OCI-LY7 (cell line): Measurements from ENCODE around the gene TMEM63A.

ENCODE experiments used
- EZH2phosphoT487 ChIP-seq: fragments of 200-600 bp; sonication (generic); IDR thresholded peaks from 2 replicates; pipeline ENCODE4 v1.6.1; 2018; ENCODE audit warnings: low read depth, borderline replicate concordance, mild to moderate bottlenecking, mixed run types, antibody characterized with exemption, low read length, moderate library complexity, mixed read lengths
- TF ChIP-seq, protein P1 (sequence below): fragments of 200-600 bp; sonication (generic); conservative IDR thresholded peaks from 2 replicates; pipeline ENCODE4 v1.5.1; 2014; ENCODE audit warnings: mild to moderate bottlenecking, antibody characterized with exemption, low read length, moderate library complexity, mixed read lengths

DNA sequence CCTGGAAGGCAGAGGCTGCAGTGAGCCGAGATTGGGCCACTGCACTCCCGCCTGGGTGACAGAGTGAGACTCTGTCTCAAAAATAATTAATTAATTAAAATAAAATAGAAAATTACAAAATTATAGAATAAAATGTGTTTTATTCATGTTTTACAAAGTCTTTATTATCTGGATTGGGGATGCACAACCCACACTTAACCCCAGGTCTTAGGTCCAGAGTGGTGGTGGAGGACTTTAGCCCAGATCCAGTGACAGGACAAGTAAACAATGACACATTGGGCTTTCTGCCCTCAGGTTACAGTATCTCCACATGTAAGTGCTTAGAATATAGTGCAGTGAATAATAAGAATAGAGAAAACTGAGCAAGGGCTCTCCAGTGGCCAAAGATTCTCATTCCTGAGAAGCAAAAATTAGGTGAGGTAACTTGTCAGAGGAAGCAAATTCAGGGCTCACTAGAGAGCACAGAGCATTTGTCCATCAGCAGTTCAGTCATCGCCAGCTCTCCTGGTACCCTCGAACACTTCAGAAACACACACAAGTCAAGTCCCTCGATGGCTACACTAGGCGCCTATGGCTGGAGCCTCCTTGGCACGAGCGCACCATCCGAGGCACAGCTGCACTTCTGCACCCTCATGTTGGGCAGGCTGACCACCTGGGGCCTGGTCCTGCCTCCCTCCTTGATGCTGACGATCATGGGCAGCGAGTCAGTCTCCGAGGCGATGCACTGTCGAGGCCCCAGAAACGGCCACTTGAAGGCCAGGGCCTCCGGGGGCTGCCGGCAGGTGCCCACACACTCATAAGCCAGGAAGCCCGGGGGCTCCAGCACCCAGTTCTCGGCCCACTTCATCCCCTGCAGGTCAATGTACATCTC is 4.2 kb upstream of the TMEM63A start:
- TF ChIP-seq, protein P1, sequence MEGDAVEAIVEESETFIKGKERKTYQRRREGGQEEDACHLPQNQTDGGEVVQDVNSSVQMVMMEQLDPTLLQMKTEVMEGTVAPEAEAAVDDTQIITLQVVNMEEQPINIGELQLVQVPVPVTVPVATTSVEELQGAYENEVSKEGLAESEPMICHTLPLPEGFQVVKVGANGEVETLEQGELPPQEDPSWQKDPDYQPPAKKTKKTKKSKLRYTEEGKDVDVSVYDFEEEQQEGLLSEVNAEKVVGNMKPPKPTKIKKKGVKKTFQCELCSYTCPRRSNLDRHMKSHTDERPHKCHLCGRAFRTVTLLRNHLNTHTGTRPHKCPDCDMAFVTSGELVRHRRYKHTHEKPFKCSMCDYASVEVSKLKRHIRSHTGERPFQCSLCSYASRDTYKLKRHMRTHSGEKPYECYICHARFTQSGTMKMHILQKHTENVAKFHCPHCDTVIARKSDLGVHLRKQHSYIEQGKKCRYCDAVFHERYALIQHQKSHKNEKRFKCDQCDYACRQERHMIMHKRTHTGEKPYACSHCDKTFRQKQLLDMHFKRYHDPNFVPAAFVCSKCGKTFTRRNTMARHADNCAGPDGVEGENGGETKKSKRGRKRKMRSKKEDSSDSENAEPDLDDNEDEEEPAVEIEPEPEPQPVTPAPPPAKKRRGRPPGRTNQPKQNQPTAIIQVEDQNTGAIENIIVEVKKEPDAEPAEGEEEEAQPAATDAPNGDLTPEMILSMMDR = no peak
- TF ChIP-seq EZH2phosphoT487 = no peak
